Measurements from ENCODE around the gene RNF123.

The RNF123 gene

DNA sequence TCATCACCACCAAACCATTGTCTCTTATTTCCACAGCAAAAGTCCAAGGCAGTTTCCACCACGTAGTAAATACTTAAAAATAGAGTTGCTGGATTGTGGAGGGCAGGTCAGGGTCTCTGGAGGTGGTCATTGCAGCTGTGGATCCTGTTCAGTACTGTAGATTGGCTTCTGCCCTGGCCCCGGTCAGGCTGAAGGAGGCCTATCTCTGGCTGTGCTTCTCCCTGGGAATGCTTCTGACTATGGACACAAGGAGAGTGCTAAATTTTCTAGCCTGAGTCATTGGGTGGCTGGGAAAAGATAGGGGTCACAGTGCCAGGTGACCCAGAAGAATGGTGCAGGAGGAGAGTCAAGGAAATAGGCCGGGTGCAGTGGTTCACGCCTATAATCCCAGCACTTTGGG, 60.7 kb downstream of the RNF123 start:
- Mint-ChIP-seq H3K4me3 (no peak overlapping the region), H3K9me3 (no peaks in the 10 kb centered on the region), H3K4me1 (no peaks in the 10 kb centered on the region), H3K36me3 (peaks cover 22% of the 10 kb centered on the region), H3K27ac (peak overlapping the region; percentile 11), H3K27me3 (no peaks in the 10 kb centered on the region)
- no peak for ATAC-seq

- H3K27me3 Mint-ChIP-seq = no peaks in the 10 kb centered on the region
- no peak overlapping the region for H3K4me3 Mint-ChIP-seq
- peaks cover 10% of the 10 kb centered on the region for H3K4me1 Mint-ChIP-seq
- ATAC-seq = no peak
- H3K9me3 Mint-ChIP-seq = no peaks in the 10 kb centered on the region
- H3K36me3 Mint-ChIP-seq = peaks cover 25% of the 10 kb centered on the region
- H3K27ac Mint-ChIP-seq = no peak overlapping the region
Observed at GRCh38 chr3:49751501-49751900, 62.1 kb downstream of the RNF123 start.

DNA sequence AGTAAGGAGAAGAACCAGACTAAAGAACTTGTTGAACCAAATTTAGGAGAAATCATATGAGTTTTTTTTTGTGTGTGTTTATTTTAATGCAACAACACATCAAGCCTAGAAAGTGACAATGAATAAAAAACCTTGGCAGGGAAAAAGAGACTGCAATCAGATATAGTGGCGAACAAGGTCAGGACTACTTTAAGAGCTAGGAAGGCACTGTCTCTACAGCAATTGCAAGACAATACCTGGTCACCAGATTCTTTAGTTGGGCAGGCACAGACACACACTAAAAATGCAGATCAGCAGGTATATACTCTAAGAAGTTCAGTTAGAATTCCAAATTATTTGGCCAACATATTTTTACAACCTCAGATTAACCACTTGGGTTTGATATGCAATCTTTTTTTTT, 65.2 kb downstream of the RNF123 start:
- Mint-ChIP-seq H3K4me1 (peaks cover 22% of the 10 kb centered on the region), H3K36me3 (peaks cover 17% of the 10 kb centered on the region), H3K9me3 (no peaks in the 10 kb centered on the region), H3K4me3 (no peak overlapping the region), H3K27ac (no peak overlapping the region), H3K27me3 (no peaks in the 10 kb centered on the region)
- no peak for ATAC-seq

- H3K27ac Mint-ChIP-seq = no peak overlapping the region
- H3K4me1 Mint-ChIP-seq = peaks cover 29% of the 10 kb centered on the region
- no peaks in the 10 kb centered on the region for H3K27me3 Mint-ChIP-seq
- no peak overlapping the region for H3K4me3 Mint-ChIP-seq
- H3K9me3 Mint-ChIP-seq = no peaks in the 10 kb centered on the region
- H3K36me3 Mint-ChIP-seq = peaks cover 17% of the 10 kb centered on the region
- no peak for ATAC-seq
Observed at GRCh38 chr3:49756036-49756435, 66.7 kb downstream of the RNF123 start.

- no peak for ATAC-seq
- Mint-ChIP-seq H3K4me3 (no peak overlapping the region), H3K27ac (no peak overlapping the region)
Observed at GRCh38 chr3:49757197-49757596, 67.8 kb downstream of the RNF123 start.

GRCh38 chr3:49759226-49759625, 69.9 kb downstream of the RNF123 start:
- Mint-ChIP-seq H3K27ac (no peak overlapping the region), H3K27me3 (no peaks in the 10 kb centered on the region), H3K9me3 (no peaks in the 10 kb centered on the region), H3K36me3 (peaks cover 11% of the 10 kb centered on the region), H3K4me3 (no peak overlapping the region), H3K4me1 (peaks cover 29% of the 10 kb centered on the region)
- ATAC-seq = no peak

More at GRCh38 chr3:49757197-49757596, 67.8 kb downstream of the RNF123 start:
- Mint-ChIP-seq H3K9me3 (no peaks in the 10 kb centered on the region), H3K27me3 (no peaks in the 10 kb centered on the region), H3K4me1 (peaks cover 29% of the 10 kb centered on the region), H3K36me3 (peaks cover 17% of the 10 kb centered on the region)

- Mint-ChIP-seq H3K4me1 (peaks cover 25% of the 10 kb centered on the region), H3K27me3 (no peaks in the 10 kb centered on the region), H3K9me3 (no peaks in the 10 kb centered on the region), H3K36me3 (peaks cover 11% of the 10 kb centered on the region), H3K27ac (no peak overlapping the region), H3K4me3 (no peak overlapping the region)
- ATAC-seq = no peak
Observed at GRCh38 chr3:49761661-49762060, 72.3 kb downstream of the RNF123 start.

- H3K36me3 Mint-ChIP-seq = peaks cover 6% of the 10 kb centered on the region
- H3K4me3 Mint-ChIP-seq = no peak overlapping the region
Observed at GRCh38 chr3:49763981-49764380, 74.6 kb downstream of the RNF123 start.

GRCh38 chr3:49769286-49769915, 80.0 kb downstream of the RNF123 start:
- H3K4me3 Mint-ChIP-seq = no peak overlapping the region
- no peaks in the 10 kb centered on the region for H3K27me3 Mint-ChIP-seq
- no peak overlapping the region for H3K27ac Mint-ChIP-seq
- ATAC-seq = no peak
- peaks cover 13% of the 10 kb centered on the region for H3K36me3 Mint-ChIP-seq
- no peaks in the 10 kb centered on the region for H3K9me3 Mint-ChIP-seq
- peaks cover 7% of the 10 kb centered on the region for H3K4me1 Mint-ChIP-seq

More at GRCh38 chr3:49763981-49764380, 74.6 kb downstream of the RNF123 start:
- no peak for ATAC-seq
- H3K27ac Mint-ChIP-seq = no peak overlapping the region
- H3K4me1 Mint-ChIP-seq = peaks cover 18% of the 10 kb centered on the region
- H3K27me3 Mint-ChIP-seq = no peaks in the 10 kb centered on the region
- H3K9me3 Mint-ChIP-seq = no peaks in the 10 kb centered on the region

DNA sequence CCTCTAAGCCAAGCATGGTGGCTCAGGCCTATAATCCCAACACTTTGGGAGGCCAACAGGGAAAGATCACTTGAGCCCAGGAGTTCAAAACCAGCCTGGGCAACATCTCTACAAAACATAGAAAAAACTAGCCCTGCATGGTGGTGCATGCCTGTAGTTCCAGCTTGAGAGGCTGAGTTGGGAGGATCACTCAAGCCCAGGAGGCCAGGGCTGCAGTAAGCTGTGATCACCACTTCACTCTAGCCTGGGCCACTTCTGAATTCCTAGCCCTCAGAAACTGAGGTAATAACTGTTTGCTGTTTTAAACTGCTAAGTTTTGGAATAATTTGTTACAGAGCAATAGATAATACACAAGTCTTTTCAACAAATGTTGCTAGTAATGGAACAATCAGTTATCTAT, 80.6 kb downstream of the RNF123 start:
- Mint-ChIP-seq H3K4me3 (no peak overlapping the region), H3K9me3 (no peaks in the 10 kb centered on the region), H3K4me1 (peaks cover 2% of the 10 kb centered on the region), H3K27ac (no peak overlapping the region), H3K36me3 (peaks cover 9% of the 10 kb centered on the region), H3K27me3 (no peaks in the 10 kb centered on the region)
- no peak for ATAC-seq
